Neural cell (in vitro differentiated cells): Measurements from ENCODE around the gene GTF3C2. TPM values are rescaled to one million over a fixed set of nuclear protein-coding genes. Genes with fewer than 3 reads are reported as not detected.

Experiments
- H2AFZ ChIP-seq: fragments of 200-600, 300-800 bp; sonication (generic), shearing (Covaris generic); 2 replicates; pipeline ENCODE4 v1.6.0; 2014; ENCODE audit warnings: low read depth, mild to moderate bottlenecking, antibody characterized with exemption, low read length, moderate library complexity
- H3F3A ChIP-seq: fragments of 200-600 bp; shearing (Covaris generic); 2 replicates; pipeline ENCODE4 v1.6.1; 2016; ENCODE audit warnings: mild to moderate bottlenecking, moderate library complexity, mixed read lengths, antibody characterized with exemption, low read length; ENCODE audit not compliant: insufficient read depth, poor library complexity, severe bottlenecking
- H3K27ac ChIP-seq: fragments of 200-600, 300-800 bp; sonication (generic), shearing (Covaris generic); 2 replicates; pipeline ENCODE4 v1.5.1; 2014; ENCODE audit warnings: mild to moderate bottlenecking, low read length, moderate library complexity
- H3K27me3 ChIP-seq: fragments of 300-800, 200-600 bp; sonication (generic), shearing (Covaris generic); 2 replicates; pipeline ENCODE4 v1.6.0; 2014; ENCODE audit warnings: mild to moderate bottlenecking, low read depth, low read length, moderate library complexity; ENCODE audit not compliant: insufficient read depth
- H3K36me3 ChIP-seq: fragments of 300-800, 200-600 bp; sonication (generic), shearing (Covaris generic); 2 replicates; pipeline ENCODE4 v1.5.1; 2014; ENCODE audit warnings: mild to moderate bottlenecking, antibody characterized with exemption, low read length, moderate library complexity; ENCODE audit not compliant: insufficient read depth
- H3K4me2 ChIP-seq: fragments of 300-800, 200-600 bp; sonication (generic), shearing (Covaris generic); 2 replicates; pipeline ENCODE4 v1.6.0; 2014; ENCODE audit warnings: mild to moderate bottlenecking, low read length
- H3K4me3 ChIP-seq: fragments of 300-800, 200-600 bp; sonication (generic), shearing (Covaris generic); 2 replicates; pipeline ENCODE4 v1.5.1; 2014; ENCODE audit warnings: mild to moderate bottlenecking, low read length, moderate library complexity
- H3K79me2 ChIP-seq: fragments of 200-600 bp; shearing (Covaris generic); replicated peaks from 2 replicates; pipeline ENCODE4 v1.6.0; 2014; ENCODE audit warnings: mild to moderate bottlenecking, low read length, moderate library complexity; ENCODE audit not compliant: insufficient read depth
- H3K9ac ChIP-seq: fragments of 300-800, 200-600 bp; sonication (generic), shearing (Covaris generic); 2 replicates; pipeline ENCODE4 v1.6.1; 2016; ENCODE audit warnings: mild to moderate bottlenecking, low read length, mixed read lengths
- H3K9me2 ChIP-seq: fragments of 200-600 bp; shearing (Covaris generic); 2 replicates; pipeline ENCODE4 v1.6.1; 2016; ENCODE audit warnings: mild to moderate bottlenecking, low read length, mixed read lengths; ENCODE audit not compliant: insufficient read depth
- H3K9me3 ChIP-seq: fragments of 200-600, 300-800 bp; sonication (generic), shearing (Covaris generic); 2 replicates; pipeline ENCODE4 v1.6.1; 2016; ENCODE audit warnings: mild to moderate bottlenecking, mixed run types, low read length, moderate library complexity, mixed read lengths
- H4K20me1 ChIP-seq: fragments of 200-600 bp; shearing (Covaris generic); 2 replicates; pipeline ENCODE4 v1.6.1; 2016; ENCODE audit warnings: mild to moderate bottlenecking, mixed run types; ENCODE audit not compliant: insufficient read depth
- EP300 ChIP-seq: fragments of 450-650 bp; conservative IDR thresholded peaks from 2 replicates; pipeline ENCODE4 v1.6.1; 2014; ENCODE audit warnings: antibody characterized with exemption, mild to moderate bottlenecking, moderate library complexity; ENCODE audit not compliant: poor library complexity, severe bottlenecking
- EZH2 ChIP-seq: fragments of 200-600, 300-800 bp; shearing (Covaris generic), sonication (generic); IDR thresholded peaks from 2 replicates; pipeline ENCODE4 v1.6.1; 2014; ENCODE audit warnings: antibody characterized with exemption, low read length, borderline replicate concordance, mild to moderate bottlenecking; ENCODE audit not compliant: insufficient read depth, poor library complexity, severe bottlenecking
- MXI1 ChIP-seq: fragments of 450-650 bp; conservative IDR thresholded peaks from 2 replicates; pipeline ENCODE4 v1.6.1; 2014; ENCODE audit warnings: antibody characterized with exemption, mild to moderate bottlenecking; ENCODE audit not compliant: poor library complexity, severe bottlenecking
- POLR2AphosphoS5 ChIP-seq: IDR thresholded peaks from 2 replicates; pipeline ENCODE4 v1.6.1; 2012
- RAD21 ChIP-seq: fragments of 450-650 bp; conservative IDR thresholded peaks from 2 replicates; pipeline ENCODE4 v1.6.1; 2014; ENCODE audit warnings: antibody characterized with exemption, mild to moderate bottlenecking, moderate library complexity
- SMC3 ChIP-seq: fragments of 450-650 bp; conservative IDR thresholded peaks from 2 replicates; pipeline ENCODE4 v1.6.1; 2014; ENCODE audit warnings: antibody characterized with exemption, mild to moderate bottlenecking, moderate library complexity; ENCODE audit not compliant: poor library complexity
- TAF1 ChIP-seq: IDR thresholded peaks from 2 replicates; pipeline ENCODE4 v1.6.1; 2012; ENCODE audit warnings: low read depth
- polyA plus RNA-seq: library from polyadenylated mRNA; depleted of rRNA; stranded (reverse); fragments of >200 nt; gene quantifications from 2 replicates; pipeline ENCODE4 v1.2.3, GENCODE V29; 2014
- TF ChIP-seq, protein P1 (sequence below): fragments of 450-650 bp; IDR thresholded peaks from 2 replicates; pipeline ENCODE4 v1.5.1; 2014; ENCODE audit warnings: antibody characterized with exemption, mild to moderate bottlenecking, moderate library complexity; ENCODE audit not compliant: poor library complexity, severe bottlenecking
- TF ChIP-seq, protein P2 (sequence below): IDR thresholded peaks from 2 replicates; pipeline ENCODE4 v1.6.1; 2012; ENCODE audit warnings: borderline replicate concordance

GTF3C2 gene
- polyA plus RNA-seq, 1 donor from 2014 or later: 27.8 TPM

DNA sequence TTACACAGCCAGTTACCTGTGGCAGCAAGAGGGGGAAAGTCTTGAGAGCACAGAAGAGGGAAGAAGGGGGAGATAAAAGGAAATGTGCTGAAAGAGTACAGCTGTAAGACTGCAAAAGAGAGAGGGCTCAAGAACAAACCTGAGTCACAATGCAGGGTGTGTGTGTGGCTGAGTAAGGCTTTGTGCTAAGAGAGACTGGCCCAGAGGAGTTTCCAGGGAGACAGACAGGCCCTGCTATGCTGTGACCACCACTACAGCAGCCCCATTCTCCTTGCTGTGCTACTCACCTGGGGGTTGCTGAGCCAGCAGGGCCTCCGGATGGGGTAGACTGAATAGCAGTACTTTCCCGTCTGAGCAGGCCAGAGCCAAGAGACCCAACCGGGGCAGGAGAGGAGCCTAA, 21.3 kb downstream of the GTF3C2 start:
- Histone ChIP-seq H3K79me2 (no peaks in the 10 kb centered on the region), H4K20me1 (no peaks in the 10 kb centered on the region), H3K9me2 (no peaks in the 10 kb centered on the region), H2AFZ (no peak overlapping the region), H3K36me3 (no peaks in the 10 kb centered on the region), H3K27ac (no peak overlapping the region), H3K9ac (no peak overlapping the region), H3K27me3 (no peaks in the 10 kb centered on the region), H3K9me3 (no peaks in the 10 kb centered on the region), H3K4me3 (no peak overlapping the region), H3K4me2 (no peak overlapping the region), H3F3A (no peaks in the 10 kb centered on the region)
- no peak for TF ChIP-seq EP300
- TF ChIP-seq, protein P1, sequence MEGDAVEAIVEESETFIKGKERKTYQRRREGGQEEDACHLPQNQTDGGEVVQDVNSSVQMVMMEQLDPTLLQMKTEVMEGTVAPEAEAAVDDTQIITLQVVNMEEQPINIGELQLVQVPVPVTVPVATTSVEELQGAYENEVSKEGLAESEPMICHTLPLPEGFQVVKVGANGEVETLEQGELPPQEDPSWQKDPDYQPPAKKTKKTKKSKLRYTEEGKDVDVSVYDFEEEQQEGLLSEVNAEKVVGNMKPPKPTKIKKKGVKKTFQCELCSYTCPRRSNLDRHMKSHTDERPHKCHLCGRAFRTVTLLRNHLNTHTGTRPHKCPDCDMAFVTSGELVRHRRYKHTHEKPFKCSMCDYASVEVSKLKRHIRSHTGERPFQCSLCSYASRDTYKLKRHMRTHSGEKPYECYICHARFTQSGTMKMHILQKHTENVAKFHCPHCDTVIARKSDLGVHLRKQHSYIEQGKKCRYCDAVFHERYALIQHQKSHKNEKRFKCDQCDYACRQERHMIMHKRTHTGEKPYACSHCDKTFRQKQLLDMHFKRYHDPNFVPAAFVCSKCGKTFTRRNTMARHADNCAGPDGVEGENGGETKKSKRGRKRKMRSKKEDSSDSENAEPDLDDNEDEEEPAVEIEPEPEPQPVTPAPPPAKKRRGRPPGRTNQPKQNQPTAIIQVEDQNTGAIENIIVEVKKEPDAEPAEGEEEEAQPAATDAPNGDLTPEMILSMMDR: no peak
- no peak for TF ChIP-seq RAD21
- TF ChIP-seq EZH2: no peak
- TF ChIP-seq TAF1: no peak
- TF ChIP-seq, protein P2, sequence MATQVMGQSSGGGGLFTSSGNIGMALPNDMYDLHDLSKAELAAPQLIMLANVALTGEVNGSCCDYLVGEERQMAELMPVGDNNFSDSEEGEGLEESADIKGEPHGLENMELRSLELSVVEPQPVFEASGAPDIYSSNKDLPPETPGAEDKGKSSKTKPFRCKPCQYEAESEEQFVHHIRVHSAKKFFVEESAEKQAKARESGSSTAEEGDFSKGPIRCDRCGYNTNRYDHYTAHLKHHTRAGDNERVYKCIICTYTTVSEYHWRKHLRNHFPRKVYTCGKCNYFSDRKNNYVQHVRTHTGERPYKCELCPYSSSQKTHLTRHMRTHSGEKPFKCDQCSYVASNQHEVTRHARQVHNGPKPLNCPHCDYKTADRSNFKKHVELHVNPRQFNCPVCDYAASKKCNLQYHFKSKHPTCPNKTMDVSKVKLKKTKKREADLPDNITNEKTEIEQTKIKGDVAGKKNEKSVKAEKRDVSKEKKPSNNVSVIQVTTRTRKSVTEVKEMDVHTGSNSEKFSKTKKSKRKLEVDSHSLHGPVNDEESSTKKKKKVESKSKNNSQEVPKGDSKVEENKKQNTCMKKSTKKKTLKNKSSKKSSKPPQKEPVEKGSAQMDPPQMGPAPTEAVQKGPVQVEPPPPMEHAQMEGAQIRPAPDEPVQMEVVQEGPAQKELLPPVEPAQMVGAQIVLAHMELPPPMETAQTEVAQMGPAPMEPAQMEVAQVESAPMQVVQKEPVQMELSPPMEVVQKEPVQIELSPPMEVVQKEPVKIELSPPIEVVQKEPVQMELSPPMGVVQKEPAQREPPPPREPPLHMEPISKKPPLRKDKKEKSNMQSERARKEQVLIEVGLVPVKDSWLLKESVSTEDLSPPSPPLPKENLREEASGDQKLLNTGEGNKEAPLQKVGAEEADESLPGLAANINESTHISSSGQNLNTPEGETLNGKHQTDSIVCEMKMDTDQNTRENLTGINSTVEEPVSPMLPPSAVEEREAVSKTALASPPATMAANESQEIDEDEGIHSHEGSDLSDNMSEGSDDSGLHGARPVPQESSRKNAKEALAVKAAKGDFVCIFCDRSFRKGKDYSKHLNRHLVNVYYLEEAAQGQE: no peak
- no peak for TF ChIP-seq MXI1
- TF ChIP-seq SMC3: no peak

DNA sequence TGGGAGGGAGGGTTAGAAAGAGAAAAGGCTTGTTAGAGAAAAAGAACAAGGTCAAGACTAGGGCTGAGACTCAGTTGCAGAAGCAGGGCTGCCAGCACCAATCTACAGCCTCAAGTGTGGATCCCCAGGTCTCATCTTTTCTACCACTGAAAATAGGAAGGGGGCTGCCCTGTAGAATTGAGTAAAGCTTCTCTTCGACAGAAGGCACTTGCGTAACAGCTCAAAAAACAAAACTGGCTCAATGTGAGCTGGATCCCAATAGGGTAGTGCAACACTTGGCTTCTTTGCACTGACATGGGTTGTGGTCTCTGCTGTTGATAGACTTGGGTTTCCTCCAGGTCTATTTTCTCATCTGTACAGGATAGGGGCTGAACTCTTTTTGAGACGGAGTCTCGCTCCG, 31.8 kb downstream of the GTF3C2 start:
- no peaks in the 10 kb centered on the region for H3K9me3 ChIP-seq
- H3K9me2 ChIP-seq: no peaks in the 10 kb centered on the region
- H3K4me3 ChIP-seq: no peak overlapping the region
- no peak overlapping the region for H3K4me2 ChIP-seq
- TF ChIP-seq, protein P2: no peak
- TF ChIP-seq POLR2AphosphoS5 (no peak), RAD21 (no peak), EP300 (no peak), MXI1 (no peak), SMC3 (no peak), TAF1 (no peak), EZH2 (no peak)
- TF ChIP-seq, protein P1: no peak
- no peak overlapping the region for H3K9ac ChIP-seq
- no peaks in the 10 kb centered on the region for H4K20me1 ChIP-seq
- H2AFZ ChIP-seq: no peak overlapping the region
- peaks cover 4% of the 10 kb centered on the region for H3K79me2 ChIP-seq
- H3K27me3 ChIP-seq: no peaks in the 10 kb centered on the region
- H3K36me3 ChIP-seq: peaks cover 7% of the 10 kb centered on the region
- H3F3A ChIP-seq: no peaks in the 10 kb centered on the region
- no peak overlapping the region for H3K27ac ChIP-seq
